ENCODE data around the gene PRELID3B. TPM values are rescaled to one million over a fixed set of nuclear protein-coding genes. Genes with fewer than 3 reads are reported as not detected.

The PRELID3B gene
- total RNA-seq, 2 experiments from 2014 or later = 148 to 196 TPM

DNA sequence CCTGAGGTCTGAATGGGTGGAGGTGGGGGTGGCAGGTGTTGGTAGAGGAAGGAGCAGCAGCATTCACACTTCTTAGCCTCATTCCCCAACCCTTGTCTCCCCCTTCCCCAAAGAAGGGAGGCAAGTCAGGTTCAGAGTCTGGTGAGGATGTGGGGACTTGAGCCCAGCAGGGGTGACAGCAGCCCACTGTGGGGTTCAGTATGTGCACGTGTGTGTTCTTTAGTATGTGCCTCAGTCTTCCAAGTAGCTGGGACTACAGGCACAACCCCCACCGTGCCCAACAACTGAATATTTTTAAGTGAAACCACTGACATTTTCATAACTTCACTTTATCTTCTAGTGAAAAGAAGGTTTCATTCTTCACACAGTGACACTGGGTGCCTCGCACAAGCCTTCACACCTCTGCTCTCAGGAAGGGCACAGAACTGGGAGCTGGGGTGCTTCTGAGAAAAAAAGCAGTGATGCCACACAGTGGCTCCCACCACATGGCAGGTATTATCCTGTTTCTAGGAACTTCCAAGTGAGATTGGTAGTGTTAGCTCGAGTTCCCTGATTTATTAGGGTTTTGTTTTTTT lies 33.4 kb upstream of the PRELID3B start:
- Mint-ChIP-seq H3K36me3 (ENCODE audit: low read depth) (no peaks in the 10 kb centered on the region), H3K4me1 (peaks cover 52% of the 10 kb centered on the region), H3K9me3 (ENCODE audit: low read depth) (no peaks in the 10 kb centered on the region), H3K27ac (no peak overlapping the region), H3K27me3 (peaks cover 18% of the 10 kb centered on the region), H3K4me3 (no peak overlapping the region)
- intact Hi-C loops (cut with DNase I, micrococcal nuclease) = loop anchor here in 1 of 2 experiments (5.0 to 10.0 kb wide), 2 partner anchors 204 to 591 kb away; no protein-coding TSS in a partner anchor
- ChIA-PET POLR2A (interaction anchor here (0.5 to 0.9 kb wide), 2 partner anchors 105 to 187 kb away, joined by 3 read pairs; no protein-coding TSS in a partner anchor), CTCF (interaction anchor here (0.6 to 1.2 kb wide), 4 partner anchors 12 to 145 kb away, joined by 3 to 6 read pairs (median 3); no protein-coding TSS in a partner anchor)
- ATAC-seq (peak; percentile 67), DNase-seq (peak; percentile 43)

GRCh38 chr20:59074456-59074855 lies 31.9 kb upstream of the PRELID3B start:
- peaks cover 18% of the 10 kb centered on the region for H3K27me3 Mint-ChIP-seq
- H3K36me3 Mint-ChIP-seq (ENCODE audit: low read depth) = no peaks in the 10 kb centered on the region
- no peak overlapping the region for H3K27ac Mint-ChIP-seq
- intact Hi-C loops (cut with DNase I, micrococcal nuclease) = loop anchor here (1.0 to 10.0 kb wide), 6 partner anchors 26 to 590 kb away; partner anchors contain the start of genes ATP5F1E (in 2 of the 2) and NELFCD (in 1 of the 2)
- peaks cover 52% of the 10 kb centered on the region for H3K4me1 Mint-ChIP-seq
- peak; percentile 79 for ATAC-seq
- no peaks in the 10 kb centered on the region for H3K9me3 Mint-ChIP-seq (ENCODE audit: low read depth)
- ChIA-PET POLR2A (no interaction called here), CTCF (interaction anchor here (0.6 to 1.7 kb wide), 4 partner anchors 9 to 200 kb away, joined by 3 to 6 read pairs (median 3); no protein-coding TSS in a partner anchor)
- peak; percentile 31 for DNase-seq
- H3K4me3 Mint-ChIP-seq = no peak overlapping the region

- Mint-ChIP-seq H3K36me3 (ENCODE audit: low read depth) (no peaks in the 10 kb centered on the region), H3K27ac (no peak overlapping the region), H3K27me3 (peaks cover 18% of the 10 kb centered on the region), H3K4me1 (peaks cover 52% of the 10 kb centered on the region), H3K4me3 (no peak overlapping the region), H3K9me3 (ENCODE audit: low read depth) (no peaks in the 10 kb centered on the region)
- intact Hi-C loops (cut with DNase I, micrococcal nuclease) = loop anchor here (5.0 to 10.0 kb wide), 3 partner anchors 41 to 589 kb away; partner anchors contain the start of gene ATP5F1E (in 1 of the 2)
- ChIA-PET POLR2A (no interaction called here), CTCF (interaction anchor here (0.6 to 1.8 kb wide), 8 partner anchors 9 to 199 kb away, joined by 3 to 9 read pairs (median 3); no protein-coding TSS in a partner anchor)
- DNase-seq (no peak), ATAC-seq (no peak)
Measured at GRCh38 chr20:59073582-59073981, 31.0 kb upstream of the PRELID3B start.

DNA sequence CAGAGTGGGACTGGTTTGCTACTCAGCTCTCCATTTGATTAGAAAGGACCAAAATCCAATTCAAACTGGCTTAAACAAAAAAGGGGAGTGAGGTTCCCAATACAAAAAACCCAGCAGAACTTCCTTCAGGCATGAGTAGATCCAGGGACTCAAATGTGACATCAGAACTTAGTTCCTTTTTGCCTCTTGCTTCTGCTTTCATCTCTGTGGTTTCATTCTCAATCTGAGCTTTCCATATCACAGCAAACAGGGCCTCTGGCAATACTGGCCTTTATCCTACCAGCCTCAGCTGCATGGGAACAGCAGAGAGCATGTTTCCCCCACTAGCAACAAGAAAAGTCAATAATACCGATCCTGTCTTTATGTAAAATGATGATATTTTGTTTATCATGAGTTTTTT lies 28.6 kb upstream of the PRELID3B start:
- no peaks in the 10 kb centered on the region for H3K36me3 Mint-ChIP-seq (ENCODE audit: low read depth)
- intact Hi-C loops (cut with DNase I, micrococcal nuclease) = loop anchor here (5.0 to 10.0 kb wide), 3 partner anchors 39 to 586 kb away; partner anchors contain the start of gene ATP5F1E (in 1 of the 2)
- no peak overlapping the region for H3K4me3 Mint-ChIP-seq
- POLR2A ChIA-PET = no interaction called here
- no peaks in the 10 kb centered on the region for H3K9me3 Mint-ChIP-seq (ENCODE audit: low read depth)
- peak; percentile 20 for ATAC-seq
- H3K27me3 Mint-ChIP-seq = peaks cover 10% of the 10 kb centered on the region
- no peak for DNase-seq
- H3K4me1 Mint-ChIP-seq = peaks cover 30% of the 10 kb centered on the region
- CTCF ChIA-PET = interaction anchor here (0.8 to 1.4 kb wide), 4 partner anchors 9 to 388 kb away, joined by 3 to 5 read pairs (median 3); no protein-coding TSS in a partner anchor
- no peak overlapping the region for H3K27ac Mint-ChIP-seq

DNA sequence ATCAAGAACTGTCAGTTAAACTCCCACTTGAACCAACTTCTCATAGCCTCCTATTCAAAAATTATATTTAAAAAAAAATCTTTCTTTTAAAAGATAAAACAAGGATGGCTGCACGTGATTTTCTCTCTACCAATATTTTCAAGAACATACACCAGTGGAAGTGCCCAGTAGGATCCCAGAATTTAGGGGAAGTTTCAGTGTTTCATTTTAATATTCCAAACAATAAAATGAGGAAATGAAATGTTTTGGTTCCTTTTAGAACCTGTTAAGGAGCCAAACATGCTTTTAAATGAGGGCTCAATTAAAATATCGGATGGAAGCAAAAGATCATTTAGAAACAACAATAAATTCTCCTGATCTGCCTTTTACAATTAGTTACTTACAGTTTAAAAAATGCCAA lies 26.4 kb upstream of the PRELID3B start:
- Mint-ChIP-seq H3K36me3 (ENCODE audit: low read depth) (no peaks in the 10 kb centered on the region), H3K4me3 (no peak overlapping the region), H3K27ac (no peak overlapping the region), H3K9me3 (ENCODE audit: low read depth) (no peaks in the 10 kb centered on the region), H3K4me1 (peaks cover 8% of the 10 kb centered on the region), H3K27me3 (peaks cover 6% of the 10 kb centered on the region)
- intact Hi-C loops (cut with DNase I, micrococcal nuclease) = no loop called here
- CTCF ChIA-PET = interaction anchor here (0.7 kb wide), 1 partner anchor 165 kb away, joined by 3 read pairs; no protein-coding TSS in a partner anchor
- ATAC-seq (no peak), DNase-seq (no peak)
- POLR2A ChIA-PET = no interaction called here

GRCh38 chr20:59068534-59068933 lies 25.9 kb upstream of the PRELID3B start:
- H3K4me1 Mint-ChIP-seq = peaks cover 4% of the 10 kb centered on the region
- H3K27me3 Mint-ChIP-seq = peaks cover 6% of the 10 kb centered on the region
- ChIA-PET POLR2A (no interaction called here), CTCF (interaction anchor here (0.8 kb wide), 1 partner anchor 34 kb away, joined by 3 read pairs; no protein-coding TSS in a partner anchor)
- H3K36me3 Mint-ChIP-seq (ENCODE audit: low read depth) = no peaks in the 10 kb centered on the region
- H3K27ac Mint-ChIP-seq = no peak overlapping the region
- intact Hi-C loops (cut with DNase I, micrococcal nuclease) = no loop called here
- ATAC-seq (no peak), DNase-seq (no peak)
- no peak overlapping the region for H3K4me3 Mint-ChIP-seq
- H3K9me3 Mint-ChIP-seq (ENCODE audit: low read depth) = no peaks in the 10 kb centered on the region

- no peak overlapping the region for H3K27ac Mint-ChIP-seq
- H3K27me3 Mint-ChIP-seq = peaks cover 3% of the 10 kb centered on the region
- ATAC-seq = no peak
- intact Hi-C loops (cut with DNase I, micrococcal nuclease) = no loop called here
- ChIA-PET POLR2A (no interaction called here), CTCF (interaction anchor here (0.5 to 1.9 kb wide), 7 partner anchors 14 to 1322 kb away, joined by 3 to 6 read pairs (median 3); no protein-coding TSS in a partner anchor)
- no peaks in the 10 kb centered on the region for H3K36me3 Mint-ChIP-seq (ENCODE audit: low read depth)
- DNase-seq = no peak
- H3K4me3 Mint-ChIP-seq = no peak overlapping the region
- no peaks in the 10 kb centered on the region for H3K4me1 Mint-ChIP-seq
- H3K9me3 Mint-ChIP-seq (ENCODE audit: low read depth) = no peaks in the 10 kb centered on the region
Measured at GRCh38 chr20:59064214-59064722, 21.7 kb upstream of the PRELID3B start.

DNA sequence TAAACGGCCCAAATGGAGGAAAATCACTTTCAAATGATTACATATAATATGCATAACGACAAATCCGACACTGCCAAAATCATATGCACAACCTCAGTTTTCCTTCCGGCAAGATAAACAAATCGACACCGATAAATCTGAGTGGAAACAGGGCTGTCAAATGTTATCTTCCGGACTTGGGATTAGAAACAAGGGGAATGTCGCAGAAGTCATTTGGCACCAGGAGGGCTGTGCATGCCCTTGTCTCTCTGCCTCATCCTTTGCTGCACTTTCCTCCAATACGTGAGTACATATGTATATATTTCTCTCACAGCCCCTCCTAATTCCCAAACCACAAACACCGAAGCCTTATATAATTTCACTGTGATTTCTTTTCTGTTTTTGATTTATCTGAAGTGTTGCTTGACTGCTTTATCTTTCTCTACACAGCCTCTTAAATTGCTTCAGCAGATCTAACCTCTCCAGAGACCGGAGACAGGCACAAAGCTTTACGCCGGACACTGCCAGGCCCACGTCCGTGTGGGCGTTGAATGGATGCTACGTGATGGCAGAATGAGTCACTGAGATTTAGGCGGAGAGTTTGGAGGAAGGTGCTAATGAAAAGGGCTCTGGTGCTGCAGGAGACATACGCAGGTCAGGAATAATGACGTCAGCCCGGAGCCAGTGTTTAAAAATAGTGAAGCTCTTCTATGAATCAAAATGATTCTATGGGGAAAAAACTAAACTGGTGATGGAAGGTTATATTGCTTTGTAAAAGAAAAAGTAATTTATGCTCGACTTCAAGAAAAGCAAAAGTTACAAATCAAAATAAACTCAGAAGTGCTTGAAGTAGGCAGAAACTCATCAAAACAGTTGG lies 21.0 kb upstream of the PRELID3B start:
- no peak for DNase-seq
- CTCF ChIA-PET = interaction anchor here (0.5 to 1.9 kb wide), 5 partner anchors 13 to 1322 kb away, joined by 3 to 6 read pairs (median 3); no protein-coding TSS in a partner anchor
- no peaks in the 10 kb centered on the region for H3K4me1 Mint-ChIP-seq
- peaks cover 3% of the 10 kb centered on the region for H3K27me3 Mint-ChIP-seq
- intact Hi-C loops (cut with DNase I, micrococcal nuclease) = no loop called here
- POLR2A ChIA-PET = no interaction called here
- H3K27ac Mint-ChIP-seq = no peak overlapping the region
- no peaks in the 10 kb centered on the region for H3K36me3 Mint-ChIP-seq (ENCODE audit: low read depth)
- H3K9me3 Mint-ChIP-seq (ENCODE audit: low read depth) = no peaks in the 10 kb centered on the region
- H3K4me3 Mint-ChIP-seq = no peak overlapping the region
- ATAC-seq = no peak

GRCh38 chr20:59062081-59062480 lies 19.5 kb upstream of the PRELID3B start:
- POLR2A ChIA-PET = no interaction called here
- no peak overlapping the region for H3K27ac Mint-ChIP-seq
- H3K27me3 Mint-ChIP-seq = peaks cover 3% of the 10 kb centered on the region
- H3K4me3 Mint-ChIP-seq = no peak overlapping the region
- intact Hi-C loops (cut with DNase I, micrococcal nuclease) = no loop called here
- no peaks in the 10 kb centered on the region for H3K4me1 Mint-ChIP-seq
- H3K9me3 Mint-ChIP-seq (ENCODE audit: low read depth) = no peaks in the 10 kb centered on the region
- ATAC-seq (no peak), DNase-seq (no peak)
- CTCF ChIA-PET = interaction anchor here (0.6 kb wide), 1 partner anchor 60 kb away, joined by 3 read pairs; no protein-coding TSS in a partner anchor
- H3K36me3 Mint-ChIP-seq (ENCODE audit: low read depth) = no peaks in the 10 kb centered on the region

- CTCF ChIA-PET = interaction anchor here (1.3 to 2.5 kb wide), 2 partner anchors 152 to 166 kb away, joined by 5 to 9 read pairs; no protein-coding TSS in a partner anchor
- ATAC-seq = no peak
- H3K27me3 Mint-ChIP-seq = peaks cover 7% of the 10 kb centered on the region
Measured at GRCh38 chr20:59055302-59055701, 12.7 kb upstream of the PRELID3B start.

GRCh38 chr20:59051666-59052185 lies 9.1 kb upstream of the PRELID3B start:
- ChIA-PET POLR2A (no interaction called here), CTCF (interaction anchor here (0.6 to 0.9 kb wide), 2 partner anchors 15 to 156 kb away, joined by 3 read pairs; no protein-coding TSS in a partner anchor)
- Mint-ChIP-seq H3K4me3 (no peak overlapping the region), H3K36me3 (ENCODE audit: low read depth) (no peaks in the 10 kb centered on the region), H3K27me3 (peaks cover 7% of the 10 kb centered on the region), H3K9me3 (ENCODE audit: low read depth) (no peaks in the 10 kb centered on the region), H3K27ac (no peak overlapping the region), H3K4me1 (peaks cover 16% of the 10 kb centered on the region)
- no peak for ATAC-seq
- DNase-seq = no peak
- intact Hi-C loops (cut with DNase I, micrococcal nuclease) = no loop called here

More at GRCh38 chr20:59055302-59055701, 12.7 kb upstream of the PRELID3B start:
- Mint-ChIP-seq H3K4me3 (no peak overlapping the region), H3K9me3 (ENCODE audit: low read depth) (no peaks in the 10 kb centered on the region), H3K27ac (no peak overlapping the region), H3K4me1 (no peaks in the 10 kb centered on the region), H3K36me3 (ENCODE audit: low read depth) (no peaks in the 10 kb centered on the region)
- no peak for DNase-seq
- intact Hi-C loops (cut with DNase I, micrococcal nuclease) = no loop called here
- POLR2A ChIA-PET = no interaction called here

All from activated CD4-positive, alpha-beta T cell treated with anti-CD3 and anti-CD28 coated beads for 36 hours (primary cell).